ENCODE data around the gene CCNK. TPM values are rescaled to one million over a fixed set of nuclear protein-coding genes. Genes with fewer than 3 reads are reported as not detected.

The CCNK gene
- total RNA-seq, 1 experiment from 2014 or later, result 80.1 TPM

DNA sequence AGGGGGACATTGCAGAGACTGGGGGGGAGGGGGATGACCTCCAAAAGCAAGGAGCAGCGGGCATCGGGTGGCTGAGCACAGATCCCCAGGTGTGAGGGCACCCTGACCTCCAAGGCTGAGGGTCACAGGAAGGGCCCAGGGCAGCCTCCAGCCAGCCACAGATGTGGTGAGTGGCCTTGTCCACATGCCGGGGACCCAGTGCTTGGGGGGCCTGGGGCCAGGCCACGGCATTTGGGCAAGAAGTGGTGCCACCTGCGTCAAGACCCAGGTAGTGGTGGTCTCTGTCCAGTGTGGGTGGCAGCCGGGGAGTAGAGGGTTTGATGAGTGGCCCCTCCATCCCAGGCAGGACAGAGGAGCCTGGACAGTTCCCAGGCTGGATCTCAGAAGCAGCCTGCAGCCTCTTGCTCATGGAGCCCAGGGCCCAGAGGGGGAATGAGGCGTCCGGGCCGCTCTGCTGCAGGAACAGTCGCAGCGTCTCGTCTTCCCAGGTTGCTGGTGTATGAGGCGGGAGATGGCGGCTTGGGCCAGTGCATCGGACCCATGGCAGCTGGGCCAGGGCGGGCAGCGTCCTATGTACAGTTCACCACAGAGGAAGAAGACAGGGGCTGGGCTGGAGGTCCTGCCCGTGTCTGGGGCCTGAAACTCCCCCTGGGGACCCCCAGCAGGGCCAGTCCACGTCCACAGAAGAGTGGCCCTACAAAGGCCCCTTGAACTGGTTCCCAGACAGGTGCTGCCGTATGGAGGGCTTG is 33.5 kb downstream of the CCNK start:
- TF ChIP-seq, protein P1, sequence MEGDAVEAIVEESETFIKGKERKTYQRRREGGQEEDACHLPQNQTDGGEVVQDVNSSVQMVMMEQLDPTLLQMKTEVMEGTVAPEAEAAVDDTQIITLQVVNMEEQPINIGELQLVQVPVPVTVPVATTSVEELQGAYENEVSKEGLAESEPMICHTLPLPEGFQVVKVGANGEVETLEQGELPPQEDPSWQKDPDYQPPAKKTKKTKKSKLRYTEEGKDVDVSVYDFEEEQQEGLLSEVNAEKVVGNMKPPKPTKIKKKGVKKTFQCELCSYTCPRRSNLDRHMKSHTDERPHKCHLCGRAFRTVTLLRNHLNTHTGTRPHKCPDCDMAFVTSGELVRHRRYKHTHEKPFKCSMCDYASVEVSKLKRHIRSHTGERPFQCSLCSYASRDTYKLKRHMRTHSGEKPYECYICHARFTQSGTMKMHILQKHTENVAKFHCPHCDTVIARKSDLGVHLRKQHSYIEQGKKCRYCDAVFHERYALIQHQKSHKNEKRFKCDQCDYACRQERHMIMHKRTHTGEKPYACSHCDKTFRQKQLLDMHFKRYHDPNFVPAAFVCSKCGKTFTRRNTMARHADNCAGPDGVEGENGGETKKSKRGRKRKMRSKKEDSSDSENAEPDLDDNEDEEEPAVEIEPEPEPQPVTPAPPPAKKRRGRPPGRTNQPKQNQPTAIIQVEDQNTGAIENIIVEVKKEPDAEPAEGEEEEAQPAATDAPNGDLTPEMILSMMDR (conservative IDR thresholded peaks at IDR 0.05), result no peak
- no CpG with 5 or more reads among the region's 20 CpGs for WGBS (ENCODE audit: extremely low coverage, insufficient read length, low lambda C conversion rate)
- H4K8ac ChIP-seq (replicated peaks; ENCODE audit: insufficient read length, low read depth, low read length), result no peak overlapping the region
- no peak overlapping the region for H3K27ac ChIP-seq (ENCODE audit: insufficient read length, low read depth, low read length)
- H3K14ac ChIP-seq (ENCODE audit: insufficient read depth, low read length), result no peak overlapping the region
- Mint-ChIP-seq H3K36me3 (ENCODE audit: insufficient read depth in 1 of 3, low read depth in 3 of 3) (peaks cover under 1 to 14% (median 12%) of the 10 kb centered on the region in 3 experiments; a peak in 4 of 7 replicates), H3K27me3 (ENCODE audit: low read depth) (no peaks in the 10 kb centered on the region), H3K27ac (no peak overlapping the region), H3K9me3 (no peaks in the 10 kb centered on the region), H3K4me3 (no peak overlapping the region), H3K4me1 (peaks cover 2 to 5% of the 10 kb centered on the region in 2 experiments)
- no peaks in the 10 kb centered on the region for H3K27me3 ChIP-seq (ENCODE audit: insufficient read depth, low read length)
- no peak overlapping the region for H3K18ac ChIP-seq (ENCODE audit: insufficient read length, low read depth, low read length)
- no peak overlapping the region for H2BK120ac ChIP-seq (ENCODE audit: low read depth, low read length, poor library complexity, severe bottlenecking)
- H4K5ac ChIP-seq (ENCODE audit: insufficient read length, low read depth, low read length), result no peak overlapping the region
- no peak overlapping the region for H2BK20ac ChIP-seq (ENCODE audit: low read depth, low read length, poor library complexity, severe bottlenecking)
- no peak overlapping the region for H3K9ac ChIP-seq (ENCODE audit: extremely low read depth, insufficient read length, low read length)
- no peak overlapping the region for H2AK5ac ChIP-seq (ENCODE audit: insufficient read length, low read length)
- H3K4me1 ChIP-seq (ENCODE audit: insufficient read depth, low read length), result no peaks in the 10 kb centered on the region
- no peak overlapping the region for H2BK15ac ChIP-seq (ENCODE audit: low read depth, low read length)
- peaks cover 3% of the 10 kb centered on the region for H4K20me1 ChIP-seq (ENCODE audit: control insufficient read depth, insufficient read depth, insufficient read length)
- no peaks in the 10 kb centered on the region for H3K79me2 ChIP-seq (ENCODE audit: insufficient read depth, low read length)
- H2BK12ac ChIP-seq (ENCODE audit: insufficient read length, low read depth, low read length), result no peak overlapping the region
- H3K56ac ChIP-seq (ENCODE audit: insufficient read length, low read depth, low read length), result no peak overlapping the region
- no peaks in the 10 kb centered on the region for H3K79me1 ChIP-seq (ENCODE audit: insufficient read depth, low read depth, low read length, poor library complexity, severe bottlenecking)
- no peak overlapping the region for H2AFZ ChIP-seq (ENCODE audit: low read length)
- H3T11ph ChIP-seq (ENCODE audit: low read length), result no peak overlapping the region
- H3K4me2 ChIP-seq (ENCODE audit: insufficient read depth, insufficient read length, low read length), result no peak overlapping the region
- H4K91ac ChIP-seq (ENCODE audit: insufficient read length, low read depth, low read length), result no peak overlapping the region
- H3K9me3 ChIP-seq (ENCODE audit: control insufficient read depth, low read depth, low read length), result no peaks in the 10 kb centered on the region
- H3K23ac ChIP-seq (ENCODE audit: insufficient read length, low read depth, low read length), result no peak overlapping the region
- DNase-seq, result peak; percentile 32
- H3K4ac ChIP-seq (ENCODE audit: low read depth, low read length), result no peak overlapping the region
- H3K23me2 ChIP-seq (ENCODE audit: insufficient read length, low read depth, low read length, poor library complexity, severe bottlenecking), result no peaks in the 10 kb centered on the region
- no peak overlapping the region for H2BK5ac ChIP-seq (ENCODE audit: insufficient read length, low read length)
